Measurements from ENCODE around the gene ARID1B.

The ARID1B gene

DNA sequence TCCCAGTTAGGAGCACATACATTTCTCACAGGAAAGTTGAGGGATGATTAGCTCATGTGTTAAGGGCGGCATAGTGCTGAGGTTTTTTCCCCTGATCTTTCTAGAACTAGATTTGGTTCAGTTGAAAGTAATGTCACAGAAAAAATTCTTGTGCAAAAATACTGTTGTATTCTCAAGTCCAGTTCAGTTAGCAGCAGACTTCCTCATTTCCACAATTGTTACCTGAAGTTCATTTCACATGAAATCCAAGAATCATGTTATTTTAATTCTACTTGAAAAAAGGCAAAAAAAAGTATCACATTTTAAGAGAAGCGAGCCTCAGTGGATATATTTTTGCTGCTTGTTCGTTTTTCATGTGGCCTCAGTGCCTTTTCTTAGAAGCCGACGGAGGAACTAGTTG, 318.4 kb downstream of the ARID1B start:
- WGBS (ENCODE audit: extremely low coverage, insufficient coverage, insufficient read length): no CpG with 5 or more reads among the region's 5 CpGs

DNA sequence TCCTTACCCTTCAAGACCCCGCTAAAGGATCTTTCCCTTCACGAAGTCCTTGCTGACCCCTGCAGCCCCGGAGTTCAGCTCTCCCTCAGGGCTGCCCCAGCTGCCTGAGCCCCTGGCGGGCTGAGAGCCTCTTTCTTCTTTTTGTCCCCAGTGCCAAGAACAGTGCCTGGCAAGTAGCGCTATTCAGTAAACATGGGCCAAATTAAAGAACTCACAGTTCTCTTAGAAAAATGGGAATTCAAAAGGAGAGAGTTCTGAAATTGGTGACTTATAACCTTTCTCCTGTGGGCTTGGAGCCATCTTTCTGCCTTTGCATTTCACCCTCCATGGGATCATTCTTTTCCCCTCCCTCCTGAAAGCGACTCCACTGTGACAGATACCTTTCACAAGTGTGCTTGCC, 318.9 kb downstream of the ARID1B start:
- H3K79me2 ChIP-seq (ENCODE audit: control insufficient read depth, insufficient read depth, low read length, poor library complexity): peaks cover 2% of the 10 kb centered on the region
- no peak overlapping the region for H4K91ac ChIP-seq (ENCODE audit: low read depth, low read length)
- no peak overlapping the region for H3K14ac ChIP-seq (ENCODE audit: low read length)
- no peak overlapping the region for H2AFZ ChIP-seq (ENCODE audit: insufficient read depth, low read length, poor library complexity)
- no peaks in the 10 kb centered on the region for H3K9me3 ChIP-seq (ENCODE audit: insufficient read depth, low read depth, low read length)
- no peak overlapping the region for H3K4me2 ChIP-seq (ENCODE audit: low read length)
- peaks cover 2 to 8% of the 10 kb centered on the region in 2 experiments for H3K36me3 ChIP-seq (ENCODE audit: control insufficient read depth in 1 of 2, insufficient read depth in 2 of 2, low read length in 2 of 2)
- H4K8ac ChIP-seq (ENCODE audit: low read depth, low read length): no peak overlapping the region
- H3K18ac ChIP-seq (ENCODE audit: low read length): no peak overlapping the region
- no peaks in the 10 kb centered on the region for H3K27me3 ChIP-seq (ENCODE audit: insufficient read depth, low read length)
- H3K4ac ChIP-seq (ENCODE audit: low read depth, low read length): no peak overlapping the region
- H3K9ac ChIP-seq (ENCODE audit: low read length): no peak overlapping the region
- no peak overlapping the region for H2BK5ac ChIP-seq (ENCODE audit: low read depth, low read length, poor library complexity)
- H3K4me1 ChIP-seq (ENCODE audit: control insufficient read depth in 1 of 2, insufficient read depth in 2 of 2, low read length in 2 of 2): no peaks in the 10 kb centered on the region
- no peak overlapping the region for H2AK5ac ChIP-seq (ENCODE audit: low read length)
- no peak overlapping the region for H2BK120ac ChIP-seq (ENCODE audit: insufficient read depth, low read length, poor library complexity)
- no peak overlapping the region for H4K12ac ChIP-seq (ENCODE audit: low read depth, low read length)
- H3K27ac ChIP-seq (ENCODE audit: low read depth, low read length): no peak overlapping the region
- H3K23ac ChIP-seq (ENCODE audit: low read length): no peak overlapping the region
- no peak for DNase-seq
- no peaks in the 10 kb centered on the region for H3K79me1 ChIP-seq (ENCODE audit: low read length)
- no peak overlapping the region for H2BK12ac ChIP-seq (ENCODE audit: low read length)
- H3K4me3 ChIP-seq (ENCODE audit: low read depth, low read length): no peak overlapping the region
- no CpG with 5 or more reads among the region's 6 CpGs for WGBS (ENCODE audit: extremely low coverage, insufficient coverage, insufficient read length)

More for the DNA sequence above, 318.4 kb downstream of the ARID1B start:
- no peak overlapping the region for H4K91ac ChIP-seq (ENCODE audit: low read depth, low read length)
- H3K4me1 ChIP-seq (ENCODE audit: control insufficient read depth in 1 of 2, insufficient read depth in 2 of 2, low read length in 2 of 2): no peaks in the 10 kb centered on the region
- H3K14ac ChIP-seq (ENCODE audit: low read length): no peak overlapping the region
- no peak overlapping the region for H2BK12ac ChIP-seq (ENCODE audit: low read length)
- peaks cover 2% of the 10 kb centered on the region for H3K79me2 ChIP-seq (ENCODE audit: control insufficient read depth, insufficient read depth, low read length, poor library complexity)
- H4K8ac ChIP-seq (ENCODE audit: low read depth, low read length): no peak overlapping the region
- H3K36me3 ChIP-seq (ENCODE audit: control insufficient read depth in 1 of 2, insufficient read depth in 2 of 2, low read length in 2 of 2): peaks cover 2 to 10% of the 10 kb centered on the region in 2 experiments
- no peak overlapping the region for H3K4me3 ChIP-seq (ENCODE audit: low read depth, low read length)
- H3K9me3 ChIP-seq (ENCODE audit: insufficient read depth, low read depth, low read length): no peaks in the 10 kb centered on the region
- H2BK5ac ChIP-seq (ENCODE audit: low read depth, low read length, poor library complexity): no peak overlapping the region
- H2AK5ac ChIP-seq (ENCODE audit: low read length): no peak overlapping the region
- no peak overlapping the region for H3K27ac ChIP-seq (ENCODE audit: low read depth, low read length)
- no peaks in the 10 kb centered on the region for H3K79me1 ChIP-seq (ENCODE audit: low read length)
- H3K4me2 ChIP-seq (ENCODE audit: low read length): no peak overlapping the region
- no peak overlapping the region for H2AFZ ChIP-seq (ENCODE audit: insufficient read depth, low read length, poor library complexity)
- H3K4ac ChIP-seq (ENCODE audit: low read depth, low read length): no peak overlapping the region
- H3K18ac ChIP-seq (ENCODE audit: low read length): no peak overlapping the region
- no peak for DNase-seq
- no peak overlapping the region for H3K23ac ChIP-seq (ENCODE audit: low read length)
- no peaks in the 10 kb centered on the region for H3K27me3 ChIP-seq (ENCODE audit: insufficient read depth, low read length)
- H4K12ac ChIP-seq (ENCODE audit: low read depth, low read length): no peak overlapping the region
- no peak overlapping the region for H3K9ac ChIP-seq (ENCODE audit: low read length)
- no peak overlapping the region for H2BK120ac ChIP-seq (ENCODE audit: insufficient read depth, low read length, poor library complexity)

DNA sequence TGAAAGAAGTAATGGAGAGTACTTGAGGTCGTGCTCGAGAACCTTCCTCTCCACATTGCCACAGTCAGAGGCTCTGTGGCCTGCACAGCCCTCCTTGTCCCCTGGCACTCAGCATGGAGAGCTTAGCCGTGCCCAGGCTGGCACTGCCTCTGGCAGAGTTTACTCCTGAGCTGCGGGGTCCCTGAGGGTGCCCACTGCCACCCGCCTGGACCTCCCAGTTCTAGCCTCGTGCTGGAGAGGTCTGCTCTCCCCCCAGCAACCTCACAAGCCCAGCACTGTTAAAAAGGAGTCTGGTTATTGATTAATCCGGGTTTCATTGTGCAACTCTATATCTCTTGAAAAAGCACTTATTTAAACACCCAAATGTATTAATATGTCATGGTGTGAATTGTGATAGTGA, 319.3 kb downstream of the ARID1B start:
- H3K4ac ChIP-seq (ENCODE audit: low read depth, low read length): no peak overlapping the region
- H2BK12ac ChIP-seq (ENCODE audit: low read length): no peak overlapping the region
- H2AK5ac ChIP-seq (ENCODE audit: low read length): no peak overlapping the region
- no peak overlapping the region for H3K9ac ChIP-seq (ENCODE audit: low read length)
- H3K4me2 ChIP-seq (ENCODE audit: low read length): no peak overlapping the region
- no peak overlapping the region for H4K91ac ChIP-seq (ENCODE audit: low read depth, low read length)
- no peak overlapping the region for H3K23ac ChIP-seq (ENCODE audit: low read length)
- no peak overlapping the region for H2BK5ac ChIP-seq (ENCODE audit: low read depth, low read length, poor library complexity)
- no peaks in the 10 kb centered on the region for H3K9me3 ChIP-seq (ENCODE audit: insufficient read depth, low read depth, low read length)
- no peak overlapping the region for H2BK120ac ChIP-seq (ENCODE audit: insufficient read depth, low read length, poor library complexity)
- no peaks in the 10 kb centered on the region for H3K27me3 ChIP-seq (ENCODE audit: insufficient read depth, low read length)
- H3K79me1 ChIP-seq (ENCODE audit: low read length): no peaks in the 10 kb centered on the region
- H4K12ac ChIP-seq (ENCODE audit: low read depth, low read length): peak overlapping the region; percentile 16
- no CpG with 5 or more reads among the region's 7 CpGs for WGBS (ENCODE audit: extremely low coverage, insufficient coverage, insufficient read length)
- H3K14ac ChIP-seq (ENCODE audit: low read length): no peak overlapping the region
- H3K27ac ChIP-seq (ENCODE audit: low read depth, low read length): no peak overlapping the region
- no peak overlapping the region for H2AFZ ChIP-seq (ENCODE audit: insufficient read depth, low read length, poor library complexity)
- peaks cover 2% of the 10 kb centered on the region for H3K79me2 ChIP-seq (ENCODE audit: control insufficient read depth, insufficient read depth, low read length, poor library complexity)
- H3K18ac ChIP-seq (ENCODE audit: low read length): no peak overlapping the region
- H3K36me3 ChIP-seq (ENCODE audit: control insufficient read depth in 1 of 2, insufficient read depth in 2 of 2, low read length in 2 of 2): peaks cover 2 to 8% of the 10 kb centered on the region in 2 experiments
- DNase-seq: no peak
- no peak overlapping the region for H3K4me3 ChIP-seq (ENCODE audit: low read depth, low read length)
- no peak overlapping the region for H4K8ac ChIP-seq (ENCODE audit: low read depth, low read length)
- H3K4me1 ChIP-seq (ENCODE audit: control insufficient read depth in 1 of 2, insufficient read depth in 2 of 2, low read length in 2 of 2): no peaks in the 10 kb centered on the region

DNA sequence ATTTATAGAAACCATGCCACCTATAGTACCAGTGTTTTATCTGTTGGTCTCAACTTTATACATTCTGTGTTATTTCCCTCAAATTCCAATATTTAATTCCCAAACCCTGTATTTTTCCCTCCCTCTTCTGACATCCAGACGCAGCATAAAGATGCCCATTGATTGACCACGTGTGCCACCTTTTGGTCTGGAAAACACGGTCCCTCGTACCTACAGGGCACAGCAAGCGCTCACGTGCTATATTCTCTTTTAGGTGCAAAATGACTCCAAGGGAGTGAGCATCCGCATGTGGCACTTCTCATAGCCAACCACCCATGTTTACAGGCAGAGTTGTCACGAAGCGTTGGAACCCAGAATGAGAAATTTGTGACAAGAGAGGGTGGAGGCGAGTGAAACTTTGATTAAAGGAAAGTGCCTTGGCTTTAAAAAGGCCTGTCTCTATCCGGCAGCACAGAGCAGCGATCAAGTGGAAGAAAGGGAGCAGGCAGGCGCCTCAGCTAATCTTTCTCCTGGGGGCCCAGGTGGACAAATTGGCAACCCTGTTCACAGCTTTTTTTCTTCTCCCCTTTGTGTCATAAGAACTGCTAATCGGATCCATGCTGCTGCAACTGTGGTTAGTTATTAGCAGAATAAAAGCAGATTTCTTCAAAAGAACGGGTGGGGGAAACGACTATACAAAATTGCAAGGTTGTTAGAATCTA, 320.2 kb downstream of the ARID1B start:
- Histone ChIP-seq H3K79me2 (ENCODE audit: control insufficient read depth, insufficient read depth, low read length, poor library complexity) (peaks cover 2% of the 10 kb centered on the region), H2BK5ac (ENCODE audit: low read depth, low read length, poor library complexity) (no peak overlapping the region), H2AK5ac (ENCODE audit: low read length) (no peak overlapping the region), H2AFZ (ENCODE audit: insufficient read depth, low read length, poor library complexity) (no peak overlapping the region), H2BK120ac (ENCODE audit: insufficient read depth, low read length, poor library complexity) (no peak overlapping the region), H3K18ac (ENCODE audit: low read length) (no peak overlapping the region), H3K4me3 (ENCODE audit: low read depth, low read length) (no peak overlapping the region), H3K9ac (ENCODE audit: low read length) (no peak overlapping the region), H3K4ac (ENCODE audit: low read depth, low read length) (no peak overlapping the region), H3K4me1 (ENCODE audit: control insufficient read depth in 1 of 2, insufficient read depth in 2 of 2, low read length in 2 of 2) (no peaks in the 10 kb centered on the region), H4K12ac (ENCODE audit: low read depth, low read length) (no peak overlapping the region), H3K4me2 (ENCODE audit: low read length) (no peak overlapping the region), H3K14ac (ENCODE audit: low read length) (no peak overlapping the region), H3K9me3 (ENCODE audit: insufficient read depth, low read depth, low read length) (no peaks in the 10 kb centered on the region), H2BK12ac (ENCODE audit: low read length) (no peak overlapping the region), H3K23ac (ENCODE audit: low read length) (no peak overlapping the region), H3K36me3 (ENCODE audit: control insufficient read depth in 1 of 2, insufficient read depth in 2 of 2, low read length in 2 of 2) (peaks cover 2 to 8% of the 10 kb centered on the region in 2 experiments), H3K27me3 (ENCODE audit: insufficient read depth, low read length) (no peaks in the 10 kb centered on the region), H4K8ac (ENCODE audit: low read depth, low read length) (no peak overlapping the region), H4K91ac (ENCODE audit: low read depth, low read length) (no peak overlapping the region), H3K27ac (ENCODE audit: low read depth, low read length) (no peak overlapping the region), H3K79me1 (ENCODE audit: low read length) (no peaks in the 10 kb centered on the region)
- no CpG with 5 or more reads among the region's 16 CpGs for WGBS (ENCODE audit: extremely low coverage, insufficient coverage, insufficient read length)
- no peak for DNase-seq

Measured in trophoblast cell (in vitro differentiated cells and primary cell).